IMR-90 (cell line): ENCODE data around the gene COL15A1. TPM values are rescaled to one million over a fixed set of nuclear protein-coding genes. Genes with fewer than 3 reads are reported as not detected.

Experiments
- ATAC-seq: fragments of 200-7000 bp; cut with Tn5 transposase; 2 replicates; pipeline ENCODE4 v1.9.1; 2020; ENCODE audit warnings: low read depth, mild to moderate bottlenecking, moderate library complexity
- BruUV-seq: library from RNA; stranded (reverse); fragments of 400-500 nt; replicated peaks from 2 replicates; lab custom pipeline; 2021; lab: Mats Ljungman, UMichigan
- CTCF ChIA-PET: fragments of 300-600 bp; formaldehyde crosslinking; extraction: SDS; loops from one replicate; lab custom pipeline; 2021; ENCODE audit warnings: antibody characterized with exemption; lab: Yijun Ruan, JAX
- POLR2A ChIA-PET: fragments of 300-600 bp; sonication (Branson Sonifier 250); formaldehyde crosslinking; loops from one replicate; lab custom pipeline; 2022; ENCODE audit warnings: antibody characterized with exemption; ENCODE audit not compliant: unreplicated experiment; lab: Charles Lee
- DNase-seq: peaks from one replicate; pipeline ENCODE4 v3.0.0; 2013
- H2AFZ ChIP-seq: replicated peaks from 2 replicates; pipeline ENCODE3; 2013; ENCODE audit warnings: low read length, mild to moderate bottlenecking; ENCODE audit not compliant: poor library complexity
- H2AK5ac ChIP-seq: 2 replicates; pipeline ENCODE4 v1.6.1; 2013; ENCODE audit warnings: low read depth, low read length, inconsistent platforms
- H2AK9ac ChIP-seq: replicated peaks from 2 replicates; pipeline ENCODE3; 2013; ENCODE audit warnings: mild to moderate bottlenecking, low read depth, low read length, moderate library complexity; ENCODE audit not compliant: poor library complexity
- H2BK120ac ChIP-seq: 2 replicates; pipeline ENCODE4 v1.6.1; 2013; ENCODE audit warnings: low read depth, low read length, inconsistent platforms
- H2BK15ac ChIP-seq: 3 replicates; pipeline ENCODE4 v1.6.1; 2013; ENCODE audit warnings: low read depth, low read length, inconsistent platforms
- H2BK20ac ChIP-seq: 2 replicates; pipeline ENCODE4 v1.6.1; 2013; ENCODE audit warnings: low read depth, mild to moderate bottlenecking, inconsistent platforms, low read length, moderate library complexity
- H2BK5ac ChIP-seq: 2 replicates; pipeline ENCODE4 v1.6.1; 2013; ENCODE audit warnings: mild to moderate bottlenecking, low read depth, low read length, inconsistent platforms; ENCODE audit not compliant: poor library complexity, severe bottlenecking
- H3K14ac ChIP-seq: replicated peaks from 2 replicates; pipeline ENCODE4 v1.6.1; 2013; ENCODE audit warnings: low read depth, low read length, inconsistent platforms
- H3K18ac ChIP-seq: 2 replicates; pipeline ENCODE4 v1.6.1; 2013; ENCODE audit warnings: low read depth, low read length, control low read depth
- H3K23ac ChIP-seq: 2 replicates; pipeline ENCODE4 v1.6.1; 2013; ENCODE audit warnings: low read depth, low read length, inconsistent platforms
- H3K27ac ChIP-seq: 2 replicates; pipeline ENCODE4 v1.5.1; 2013; ENCODE audit warnings: mild to moderate bottlenecking, control low read depth, low read length; ENCODE audit not compliant: insufficient read depth
- H3K27me3 ChIP-seq: 2 replicates; pipeline ENCODE4 v1.6.1; 2013; ENCODE audit warnings: low read length; ENCODE audit not compliant: control insufficient read depth, insufficient read depth
- H3K36me3 ChIP-seq: 2 replicates; pipeline ENCODE4 v1.6.1; 2013; ENCODE audit warnings: low read length, mixed read lengths; ENCODE audit not compliant: control insufficient read depth, insufficient read depth
- H3K4ac ChIP-seq: 2 replicates; pipeline ENCODE4 v1.6.1; 2013; ENCODE audit warnings: low read depth, low read length, inconsistent platforms
- H3K4me1 ChIP-seq: 2 replicates; pipeline ENCODE4 v1.6.1; 2013; ENCODE audit warnings: low read length, mixed read lengths; ENCODE audit not compliant: control insufficient read depth, insufficient read depth
- H3K4me2 ChIP-seq: 2 replicates; pipeline ENCODE4 v1.6.1; 2013; ENCODE audit warnings: low read depth, mild to moderate bottlenecking, control low read depth, low read length, moderate library complexity
- H3K4me3 ChIP-seq: 2 replicates; pipeline ENCODE4 v1.5.1; 2013; ENCODE audit warnings: low read depth, mild to moderate bottlenecking, control low read depth, low read length, moderate library complexity; ENCODE audit not compliant: insufficient read depth
- H3K56ac ChIP-seq: 2 replicates; pipeline ENCODE4 v1.6.1; 2013; ENCODE audit warnings: low read length, inconsistent platforms; ENCODE audit not compliant: insufficient read depth; ENCODE audit errors: extremely low read depth
- H3K79me1 ChIP-seq, 2 experiments: 2 replicates each; pipeline ENCODE4 v1.6.1; 2013; ENCODE audit warnings: low read length in 2 of 2, inconsistent platforms in 1 of 2, low read depth in 1 of 2
- H3K9ac ChIP-seq: 2 replicates; pipeline ENCODE4 v1.6.1; 2013; ENCODE audit warnings: low read depth, low read length, control low read depth
- H3K9me1 ChIP-seq: 2 replicates; pipeline ENCODE4 v1.6.1; 2013; ENCODE audit warnings: low read length, inconsistent platforms; ENCODE audit not compliant: insufficient read depth
- H3K9me3 ChIP-seq: 2 replicates; pipeline ENCODE4 v1.6.1; 2013; ENCODE audit warnings: low read length; ENCODE audit not compliant: control insufficient read depth, insufficient read depth
- H4K20me1 ChIP-seq: 2 replicates; pipeline ENCODE4 v1.6.1; 2013; ENCODE audit warnings: low read length, inconsistent platforms; ENCODE audit not compliant: insufficient read depth
- H4K5ac ChIP-seq: 2 replicates; pipeline ENCODE4 v1.6.1; 2013; ENCODE audit warnings: mild to moderate bottlenecking, low read depth, low read length, control low read depth
- H4K8ac ChIP-seq, 2 experiments: 2 replicates each; pipeline ENCODE4 v1.6.1; 2013; ENCODE audit warnings: low read depth in 2 of 2, low read length in 2 of 2, control low read depth in 1 of 2, inconsistent platforms in 1 of 2
- H4K91ac ChIP-seq: 2 replicates; pipeline ENCODE4 v1.6.1; 2013; ENCODE audit warnings: low read depth, low read length, inconsistent platforms; ENCODE audit not compliant: insufficient read depth
- FOS ChIP-seq: fragments of 150-350 bp; IDR thresholded peaks from 2 replicates; pipeline ENCODE4 v1.6.1; 2016; ENCODE audit warnings: low read depth, low read length
- SMC3 ChIP-seq: fragments of 150-350 bp; IDR thresholded peaks from 2 replicates; pipeline ENCODE4 v1.6.1; 2016; ENCODE audit warnings: low read depth, mild to moderate bottlenecking, antibody characterized with exemption, low read length, moderate library complexity
- WGBS, 2 experiments: methylation state at CpG; one replicate each; pipeline versions ENCODE4 v1.1.5 to v1.1.7; 2013; ENCODE audit warnings: missing lambda C conversion rate in 2 of 2; ENCODE audit not compliant: insufficient read length in 1 of 2; ENCODE audit errors: extremely low coverage in 2 of 2; 5-methylcytosine and 5-hydroxymethylcytosine counted together
- dilution Hi-C: fragments of 300-500 bp; cut with HindIII; formaldehyde crosslinking; loops from one replicate; pipeline ENCODE4 v1.14.3; 2018; ENCODE audit warnings: low sequenced_read_pairs; ENCODE audit not compliant: unreplicated experiment
- in situ Hi-C: fragments of 300-500 bp; cut with MboI; formaldehyde crosslinking; loops from 3 replicates; pipeline ENCODE4 v1.14.3; 2019; ENCODE audit warnings: low sequenced_read_pairs, inconsistent platforms, mixed read lengths
- intact Hi-C: fragments of 100-400 bp; cut with micrococcal nuclease; formaldehyde crosslinking; loops from 2 replicates; pipeline ENCODE4 v1.10.0; 2022
- polyA plus RNA-seq, 3 experiments: library from polyadenylated mRNA; depleted of rRNA; stranded (reverse); fragments of >200 nt; gene quantifications; 2 replicates each; pipeline ENCODE4 v1.2.3, GENCODE V29; 2012; ENCODE audit warnings: low replicate concordance in 1 of 3
- total RNA-seq: library from RNA; depleted of rRNA; stranded (reverse); fragments of >200 nt; gene quantifications from 2 replicates; pipeline ENCODE4 v1.2.3, GENCODE V29; 2012

The COL15A1 gene
- total and polyA plus RNA-seq, 2 of the 4 experiments (the other 2 are of a cell fraction) = 2.2 to 3.7 TPM

- Histone ChIP-seq H3K4ac (peak overlapping the region; percentile 80), H3K27ac (no peak overlapping the region), H2AK5ac (peak overlapping the region; percentile 72; the same call in 1 of the 2 replicates), H2BK5ac (peak overlapping the region; percentile 80), H3K18ac (peak overlapping the region; percentile 69; the same call in 1 of the 2 replicates), H3K27me3 (peaks cover 5% of the 10 kb centered on the region; the same call in 1 of the 2 replicates), H3K36me3 (no peaks in the 10 kb centered on the region), H3K9me3 (peaks cover 4% of the 10 kb centered on the region), H4K8ac (peak overlapping the region in 1 of 2 experiments; percentile 84; a peak in 2 of 4 replicates), H2BK120ac (peak overlapping the region; percentile 93), H3K4me3 (no peak overlapping the region), H4K5ac (peak overlapping the region; percentile 31), H2AFZ (peak overlapping the region; percentile 38), H3K23ac (peak overlapping the region; percentile 75), H3K79me1 (no peaks in the 10 kb centered on the region), H4K91ac (peak overlapping the region; percentile 69), H3K4me2 (peak overlapping the region; percentile 48; the same call in 1 of the 2 replicates), H3K9me1 (peaks cover 12% of the 10 kb centered on the region), H4K20me1 (no peaks in the 10 kb centered on the region), H2AK9ac (peak overlapping the region; percentile 66), H3K14ac (peak overlapping the region; percentile 66), H2BK20ac (peak overlapping the region; percentile 86), H3K9ac (no peak overlapping the region), H3K56ac (peak overlapping the region; percentile 1; the same call in 1 of the 2 replicates), H2BK15ac (peak overlapping the region; percentile 49), H3K4me1 (peaks cover 12% of the 10 kb centered on the region)
- in situ Hi-C loops (no loop called here), dilution Hi-C loops (no loop called here), intact Hi-C loops (loop anchor here (2.0 kb wide), 1 partner anchor 19 kb away; the partner anchor contains the start of gene TGFBR1)
- WGBS, 2 experiments = no CpG with 5 or more reads among the region's 12 CpGs
- POLR2A ChIA-PET = no interaction called here
- no TSS peak for BruUV-seq
- TF ChIP-seq FOS (peak; percentile 50; the same call in 1 of the 2 replicates), SMC3 (no peak)
- ATAC-seq = peak; percentile 95
- peak; percentile 90 for DNase-seq
- CTCF ChIA-PET = interaction anchor here (0.6 to 0.9 kb wide), 3 partner anchors 10 to 1039 kb away, joined by 3 read pairs; no protein-coding TSS in a partner anchor
Observed at GRCh38 chr9:99085949-99086948, 142.5 kb downstream of the COL15A1 start.
